ENCODE results near the gene RALGAPA1. TPM values are rescaled to one million over a fixed set of nuclear protein-coding genes. Genes with fewer than 3 reads are reported as not detected.

The RALGAPA1 gene
- total RNA-seq, 1 donor from 2014 or later: 83.5 TPM

DNA sequence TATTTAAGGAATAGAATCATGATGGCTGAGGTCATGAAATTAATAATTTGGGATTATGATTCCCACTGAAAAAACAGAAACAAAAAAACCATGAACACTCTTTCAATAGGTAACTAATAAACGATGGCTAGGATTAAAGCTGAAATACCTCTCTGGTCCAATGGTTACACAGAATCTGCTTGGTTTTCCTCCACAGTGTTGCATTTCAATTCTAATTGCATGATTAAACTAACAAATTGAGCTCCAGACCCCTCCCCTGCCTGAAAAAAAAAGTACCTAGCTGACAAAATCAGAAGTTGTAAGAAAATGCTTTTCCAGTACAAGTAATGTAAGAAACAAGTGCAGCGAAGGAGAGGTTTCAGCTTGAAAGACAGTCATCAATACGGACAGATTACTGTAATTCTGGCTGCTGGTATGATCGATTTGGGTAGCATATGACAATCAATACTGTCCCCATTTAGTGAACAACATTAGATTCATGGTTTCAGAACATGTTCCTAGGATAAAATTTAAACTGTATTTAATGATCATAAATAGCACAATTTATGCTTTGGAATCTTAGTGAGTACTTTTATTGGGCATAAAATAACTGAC, 243.1 kb downstream of the RALGAPA1 start:
- no peaks in the 10 kb centered on the region for H3K9me3 ChIP-seq (ENCODE audit: control insufficient read depth in 3 of 3, low read length in 3 of 3)
- H3K36me3 ChIP-seq (ENCODE audit: control insufficient read depth in 3 of 3, insufficient read depth in 3 of 3, low read length in 3 of 3): peaks cover 0 to 6% (median 0%) of the 10 kb centered on the region in 3 donors
- H3K27me3 ChIP-seq (ENCODE audit: control insufficient read depth in 3 of 3, insufficient read depth in 3 of 3, low read length in 3 of 3): no peaks in the 10 kb centered on the region
- no peaks in the 10 kb centered on the region for H3K4me1 ChIP-seq (ENCODE audit: control insufficient read depth in 3 of 3, insufficient read depth in 3 of 3, low read length in 3 of 3)
- H3K4me3 ChIP-seq (ENCODE audit: low read length in 3 of 3): no peak overlapping the region
- no peak overlapping the region for H3K27ac ChIP-seq (ENCODE audit: low read depth, low read length)
- no peak overlapping the region for H3K9ac ChIP-seq (ENCODE audit: low read depth in 1 of 3, low read length in 3 of 3)

DNA sequence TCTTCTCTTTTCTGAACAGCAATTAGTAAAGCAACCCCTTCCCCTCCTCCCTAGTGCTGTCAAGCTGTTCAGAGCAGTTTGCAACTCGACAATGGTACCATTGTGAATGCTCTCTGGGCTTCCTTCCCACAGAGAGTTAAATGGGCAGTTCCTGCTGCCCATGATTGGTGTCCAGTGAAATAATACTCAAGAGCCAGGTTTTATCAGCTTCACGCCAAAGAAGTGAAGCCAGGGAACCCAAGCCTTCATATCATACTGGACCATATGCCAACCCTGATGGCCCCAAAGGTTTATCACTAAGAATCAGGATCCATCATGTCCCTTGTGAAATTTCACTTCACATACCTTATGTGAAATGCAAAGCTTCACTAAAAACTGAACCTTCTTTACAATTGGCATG, 250.4 kb downstream of the RALGAPA1 start:
- no peak overlapping the region for H3K4me3 ChIP-seq (ENCODE audit: low read length in 3 of 3)
- H3K4me1 ChIP-seq (ENCODE audit: control insufficient read depth in 3 of 3, insufficient read depth in 3 of 3, low read length in 3 of 3): no peaks in the 10 kb centered on the region
- H3K27me3 ChIP-seq (ENCODE audit: control insufficient read depth in 3 of 3, insufficient read depth in 3 of 3, low read length in 3 of 3): no peaks in the 10 kb centered on the region
- no peaks in the 10 kb centered on the region for H3K9me3 ChIP-seq (ENCODE audit: control insufficient read depth in 3 of 3, low read length in 3 of 3)
- H3K9ac ChIP-seq (ENCODE audit: low read depth in 1 of 3, low read length in 3 of 3): no peak overlapping the region
- no peaks in the 10 kb centered on the region for H3K36me3 ChIP-seq (ENCODE audit: control insufficient read depth in 3 of 3, insufficient read depth in 3 of 3, low read length in 3 of 3)
- H3K27ac ChIP-seq (ENCODE audit: low read depth, low read length): no peak overlapping the region

DNA sequence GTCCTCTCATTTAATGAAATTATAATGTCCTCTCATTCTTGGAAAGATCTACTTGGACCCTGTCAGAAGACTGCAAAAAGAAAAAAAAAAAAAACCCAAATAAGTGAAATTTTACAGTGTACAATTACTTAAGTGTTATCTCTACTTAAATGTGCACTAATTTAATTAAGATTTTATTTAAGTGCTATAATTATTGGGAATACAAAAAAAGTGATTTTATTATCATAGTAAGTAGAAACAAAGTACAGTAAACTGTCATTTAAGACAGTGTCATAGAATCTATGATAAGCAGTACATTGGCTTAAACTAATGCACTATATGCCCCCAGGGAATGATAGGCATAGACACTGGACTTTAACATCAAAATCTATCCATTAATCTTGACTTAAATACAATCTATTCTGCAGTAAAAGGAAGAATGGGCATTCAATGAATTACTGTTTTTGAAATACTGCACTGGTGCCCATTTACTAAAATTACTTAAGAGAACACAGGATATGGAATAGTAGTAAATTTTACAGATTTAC, 251.8 kb downstream of the RALGAPA1 start:
- no peaks in the 10 kb centered on the region for H3K27me3 ChIP-seq (ENCODE audit: control insufficient read depth in 3 of 3, insufficient read depth in 3 of 3, low read length in 3 of 3)
- H3K9me3 ChIP-seq (ENCODE audit: control insufficient read depth in 3 of 3, low read length in 3 of 3): no peaks in the 10 kb centered on the region
- H3K4me3 ChIP-seq (ENCODE audit: low read length in 3 of 3): no peak overlapping the region
- H3K9ac ChIP-seq (ENCODE audit: low read depth in 1 of 3, low read length in 3 of 3): no peak overlapping the region
- no peaks in the 10 kb centered on the region for H3K36me3 ChIP-seq (ENCODE audit: control insufficient read depth in 3 of 3, insufficient read depth in 3 of 3, low read length in 3 of 3)
- H3K4me1 ChIP-seq (ENCODE audit: control insufficient read depth in 3 of 3, insufficient read depth in 3 of 3, low read length in 3 of 3): no peaks in the 10 kb centered on the region
- no peak overlapping the region for H3K27ac ChIP-seq (ENCODE audit: low read depth, low read length)

DNA sequence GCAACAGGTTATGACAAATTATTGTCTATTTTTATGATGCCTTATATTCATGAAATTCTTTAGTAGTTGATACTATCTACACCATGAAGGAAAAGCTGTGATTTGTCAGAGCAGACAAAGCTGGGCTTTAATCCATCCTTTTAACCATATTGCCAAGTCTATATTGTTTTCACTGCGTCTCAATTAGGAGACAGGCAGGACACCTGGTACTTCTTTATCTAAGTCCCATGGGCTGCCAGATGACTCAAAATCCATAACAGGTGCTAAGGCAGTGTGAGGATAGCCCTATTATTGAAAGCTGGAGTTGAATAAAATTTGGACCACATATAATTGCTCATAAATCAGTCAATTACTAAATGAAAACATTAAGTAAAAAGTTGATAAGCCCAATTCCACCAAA, 252.5 kb downstream of the RALGAPA1 start:
- Histone ChIP-seq H3K9me3 (ENCODE audit: control insufficient read depth in 3 of 3, low read length in 3 of 3) (no peaks in the 10 kb centered on the region), H3K9ac (ENCODE audit: low read depth in 1 of 3, low read length in 3 of 3) (no peak overlapping the region), H3K36me3 (ENCODE audit: control insufficient read depth in 3 of 3, insufficient read depth in 3 of 3, low read length in 3 of 3) (no peaks in the 10 kb centered on the region), H3K27ac (ENCODE audit: low read depth, low read length) (no peak overlapping the region), H3K4me3 (ENCODE audit: low read length in 3 of 3) (no peak overlapping the region), H3K4me1 (ENCODE audit: control insufficient read depth in 3 of 3, insufficient read depth in 3 of 3, low read length in 3 of 3) (no peaks in the 10 kb centered on the region), H3K27me3 (ENCODE audit: control insufficient read depth in 3 of 3, insufficient read depth in 3 of 3, low read length in 3 of 3) (no peaks in the 10 kb centered on the region)

DNA sequence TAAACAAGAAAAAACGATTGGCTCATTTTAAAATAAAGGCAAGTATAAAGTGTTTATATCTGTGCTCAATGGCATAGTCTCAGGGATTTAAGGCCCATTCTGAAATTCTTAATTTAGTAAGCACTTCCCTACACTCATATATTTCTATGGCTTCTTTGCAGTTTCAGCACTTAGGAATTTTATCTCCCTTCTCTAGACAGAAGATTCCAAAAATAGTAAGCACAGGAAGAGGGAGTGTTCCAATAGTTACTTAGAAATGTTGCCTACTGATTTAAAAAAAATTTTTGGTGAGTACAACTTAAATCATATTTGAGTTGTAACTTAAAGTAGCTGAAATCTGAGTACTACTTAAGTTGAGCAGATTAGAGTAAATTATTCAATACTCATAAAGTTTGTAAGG, 255.3 kb downstream of the RALGAPA1 start:
- H3K4me3 ChIP-seq (ENCODE audit: low read length in 3 of 3): no peak overlapping the region
- no peaks in the 10 kb centered on the region for H3K9me3 ChIP-seq (ENCODE audit: control insufficient read depth in 3 of 3, low read length in 3 of 3)
- H3K36me3 ChIP-seq (ENCODE audit: control insufficient read depth in 3 of 3, insufficient read depth in 3 of 3, low read length in 3 of 3): peaks cover 0 to 3% (median 0%) of the 10 kb centered on the region in 3 donors
- H3K27ac ChIP-seq (ENCODE audit: low read depth, low read length): no peak overlapping the region
- no peaks in the 10 kb centered on the region for H3K27me3 ChIP-seq (ENCODE audit: control insufficient read depth in 3 of 3, insufficient read depth in 3 of 3, low read length in 3 of 3)
- no peak overlapping the region for H3K9ac ChIP-seq (ENCODE audit: low read depth in 1 of 3, low read length in 3 of 3)
- H3K4me1 ChIP-seq (ENCODE audit: control insufficient read depth in 3 of 3, insufficient read depth in 3 of 3, low read length in 3 of 3): no peaks in the 10 kb centered on the region

DNA sequence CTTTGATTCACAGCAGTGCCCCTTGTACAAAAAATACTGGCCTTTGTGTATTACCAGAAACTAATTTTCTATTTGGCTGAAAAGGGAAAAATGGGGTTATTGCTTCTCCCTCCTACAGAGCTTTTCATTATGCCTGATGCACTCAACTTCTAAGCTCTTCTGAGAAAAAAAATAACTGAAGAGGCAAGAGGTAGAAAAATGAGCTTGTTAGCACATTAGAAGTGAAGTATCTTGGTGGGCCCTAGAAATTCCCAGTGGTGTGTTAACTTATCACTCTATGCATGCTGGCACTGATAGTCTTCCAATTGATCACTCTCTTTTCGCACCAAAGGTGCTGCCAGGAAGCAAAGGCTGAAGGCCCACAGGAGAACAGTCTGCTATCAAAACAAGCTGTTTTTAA, 258.0 kb downstream of the RALGAPA1 start:
- Histone ChIP-seq H3K27me3 (ENCODE audit: control insufficient read depth in 3 of 3, insufficient read depth in 3 of 3, low read length in 3 of 3) (no peaks in the 10 kb centered on the region), H3K36me3 (ENCODE audit: control insufficient read depth in 3 of 3, insufficient read depth in 3 of 3, low read length in 3 of 3) (peaks cover 0 to 8% (median 0%) of the 10 kb centered on the region in 3 donors), H3K4me1 (ENCODE audit: control insufficient read depth in 3 of 3, insufficient read depth in 3 of 3, low read length in 3 of 3) (no peaks in the 10 kb centered on the region), H3K4me3 (ENCODE audit: low read length in 3 of 3) (no peak overlapping the region), H3K9ac (ENCODE audit: low read depth in 1 of 3, low read length in 3 of 3) (no peak overlapping the region), H3K9me3 (ENCODE audit: control insufficient read depth in 3 of 3, low read length in 3 of 3) (no peaks in the 10 kb centered on the region), H3K27ac (ENCODE audit: low read depth, low read length) (no peak overlapping the region)

DNA sequence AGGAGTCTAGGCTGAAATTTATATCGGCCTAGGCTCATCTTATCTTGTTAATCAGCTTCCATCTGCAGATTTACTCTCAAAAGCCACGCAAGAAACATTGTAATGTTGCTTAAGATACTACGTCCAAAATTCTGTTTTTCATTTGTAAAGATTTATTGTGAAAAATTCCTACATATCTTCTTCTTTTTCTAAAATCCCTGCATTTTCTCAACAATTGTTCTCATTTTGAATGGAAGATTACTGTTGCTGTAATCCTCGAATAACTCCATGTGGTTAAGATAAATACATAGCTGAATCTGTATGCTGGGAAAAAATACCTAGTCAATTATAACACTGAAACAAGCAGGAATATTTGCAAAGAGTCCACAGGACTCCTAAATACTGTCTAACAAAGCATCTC, 259.5 kb downstream of the RALGAPA1 start:
- no peaks in the 10 kb centered on the region for H3K4me1 ChIP-seq (ENCODE audit: control insufficient read depth in 3 of 3, insufficient read depth in 3 of 3, low read length in 3 of 3)
- H3K27ac ChIP-seq (ENCODE audit: low read depth, low read length): no peak overlapping the region
- H3K4me3 ChIP-seq (ENCODE audit: low read length in 3 of 3): no peak overlapping the region
- H3K36me3 ChIP-seq (ENCODE audit: control insufficient read depth in 3 of 3, insufficient read depth in 3 of 3, low read length in 3 of 3): peaks cover 0 to 8% (median 0%) of the 10 kb centered on the region in 3 donors
- no peaks in the 10 kb centered on the region for H3K9me3 ChIP-seq (ENCODE audit: control insufficient read depth in 3 of 3, low read length in 3 of 3)
- H3K27me3 ChIP-seq (ENCODE audit: control insufficient read depth in 3 of 3, insufficient read depth in 3 of 3, low read length in 3 of 3): no peaks in the 10 kb centered on the region
- H3K9ac ChIP-seq (ENCODE audit: low read depth in 1 of 3, low read length in 3 of 3): no peak overlapping the region

DNA sequence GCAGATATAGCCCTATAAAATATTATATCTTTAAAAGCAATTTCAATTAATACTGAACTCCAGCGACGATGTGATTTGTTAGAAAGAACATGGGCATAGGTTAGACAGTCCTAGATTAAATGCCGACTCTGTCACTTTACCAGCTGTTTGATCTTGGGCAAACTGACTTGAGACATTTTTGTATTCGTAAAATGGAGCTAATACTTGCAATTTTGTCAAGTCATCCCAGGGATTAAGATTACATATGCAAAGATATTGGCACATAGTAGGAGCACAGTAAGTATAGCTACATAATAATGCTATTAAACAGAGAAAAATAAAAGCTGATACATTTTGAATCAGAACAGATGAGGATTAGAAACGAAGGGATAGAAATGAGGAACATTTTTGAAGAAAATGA, 266.1 kb downstream of the RALGAPA1 start:
- no peak overlapping the region for H3K27ac ChIP-seq (ENCODE audit: low read depth, low read length)

DNA sequence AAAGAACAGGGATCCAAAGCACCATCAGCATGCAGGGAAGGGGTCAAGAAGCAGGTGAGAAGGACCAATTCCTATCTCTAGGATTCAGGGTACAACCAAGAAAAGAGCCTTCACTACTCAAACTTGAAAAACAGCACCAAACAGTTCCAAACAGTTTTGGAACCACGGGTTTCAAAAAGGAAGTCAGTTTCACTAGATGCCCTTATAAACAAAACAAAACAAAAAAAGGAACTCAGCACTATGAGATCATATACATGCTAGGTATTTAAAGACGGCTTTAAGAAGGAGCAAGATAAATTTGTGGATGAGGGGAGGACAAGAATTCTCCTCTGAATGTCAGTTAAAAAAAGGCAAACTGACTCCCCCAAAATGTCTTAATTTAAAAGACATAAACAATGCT, 269.1 kb downstream of the RALGAPA1 start:
- no peak overlapping the region for H3K27ac ChIP-seq (ENCODE audit: low read depth, low read length)
- no peak overlapping the region for H3K4me3 ChIP-seq (ENCODE audit: low read length in 3 of 3)
- peaks cover under 1 to 6% (median 2%) of the 10 kb centered on the region in 3 donors for H3K4me1 ChIP-seq (ENCODE audit: control insufficient read depth in 3 of 3, insufficient read depth in 3 of 3, low read length in 3 of 3)
- H3K27me3 ChIP-seq (ENCODE audit: control insufficient read depth in 3 of 3, insufficient read depth in 3 of 3, low read length in 3 of 3): peaks cover 6 to 9% (median 8%) of the 10 kb centered on the region in 3 donors
- H3K9ac ChIP-seq (ENCODE audit: low read depth in 1 of 3, low read length in 3 of 3): no peak overlapping the region
- no peaks in the 10 kb centered on the region for H3K9me3 ChIP-seq (ENCODE audit: control insufficient read depth in 3 of 3, low read length in 3 of 3)
- H3K36me3 ChIP-seq (ENCODE audit: control insufficient read depth in 3 of 3, insufficient read depth in 3 of 3, low read length in 3 of 3): peaks cover 2 to 5% (median 3%) of the 10 kb centered on the region in 3 donors

More for the DNA sequence above, 266.1 kb downstream of the RALGAPA1 start:
- Histone ChIP-seq H3K4me3 (ENCODE audit: low read length in 3 of 3) (no peak overlapping the region), H3K9me3 (ENCODE audit: control insufficient read depth in 3 of 3, low read length in 3 of 3) (no peaks in the 10 kb centered on the region), H3K4me1 (ENCODE audit: control insufficient read depth in 3 of 3, insufficient read depth in 3 of 3, low read length in 3 of 3) (no peaks in the 10 kb centered on the region), H3K27me3 (ENCODE audit: control insufficient read depth in 3 of 3, insufficient read depth in 3 of 3, low read length in 3 of 3) (no peaks in the 10 kb centered on the region), H3K36me3 (ENCODE audit: control insufficient read depth in 3 of 3, insufficient read depth in 3 of 3, low read length in 3 of 3) (peaks cover 2 to 6% (median 3%) of the 10 kb centered on the region in 3 donors), H3K9ac (ENCODE audit: low read depth in 1 of 3, low read length in 3 of 3) (no peak overlapping the region)

DNA sequence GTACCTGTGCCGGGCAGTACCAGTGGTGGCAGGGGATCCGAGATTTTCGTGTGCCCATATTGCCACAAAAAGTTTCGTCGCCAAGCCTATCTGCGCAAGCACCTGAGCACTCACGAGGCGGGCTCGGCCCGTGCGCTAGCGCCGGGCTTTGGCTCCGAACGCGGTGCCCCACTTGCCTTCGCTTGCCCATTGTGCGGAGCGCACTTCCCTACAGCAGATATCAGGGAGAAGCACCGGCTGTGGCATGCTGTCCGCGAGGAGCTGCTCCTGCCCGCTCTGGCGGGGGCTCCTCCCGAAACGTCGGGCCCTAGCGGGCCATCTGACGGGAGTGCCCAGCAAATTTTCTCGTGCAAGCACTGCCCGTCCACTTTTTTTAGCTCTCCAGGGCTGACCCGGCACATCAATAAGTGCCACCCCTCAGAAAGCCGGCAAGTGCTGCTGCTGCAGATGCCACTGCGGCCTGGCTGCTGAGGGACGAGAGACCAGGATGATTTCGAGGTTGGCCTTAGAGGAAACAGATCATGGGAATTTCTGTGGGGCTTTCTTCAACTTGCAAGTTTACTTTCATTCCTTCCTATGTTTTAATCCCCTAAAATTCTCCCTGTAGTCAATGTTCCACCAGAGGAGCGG, 273.5 kb downstream of the RALGAPA1 start:
- peaks cover 0 to 4% (median 0%) of the 10 kb centered on the region in 3 donors for H3K36me3 ChIP-seq (ENCODE audit: control insufficient read depth in 3 of 3, insufficient read depth in 3 of 3, low read length in 3 of 3)
- H3K4me3 ChIP-seq (ENCODE audit: low read length in 3 of 3): peak overlapping the region in 1 of 3 donors; percentile 46
- H3K4me1 ChIP-seq (ENCODE audit: control insufficient read depth in 3 of 3, insufficient read depth in 3 of 3, low read length in 3 of 3): peaks cover 6 to 23% (median 17%) of the 10 kb centered on the region in 3 donors
- peaks cover 34 to 42% (median 36%) of the 10 kb centered on the region in 3 donors for H3K27me3 ChIP-seq (ENCODE audit: control insufficient read depth in 3 of 3, insufficient read depth in 3 of 3, low read length in 3 of 3)
- H3K27ac ChIP-seq (ENCODE audit: low read depth, low read length): no peak overlapping the region
- H3K9me3 ChIP-seq (ENCODE audit: control insufficient read depth in 3 of 3, low read length in 3 of 3): no peaks in the 10 kb centered on the region
- no peak overlapping the region for H3K9ac ChIP-seq (ENCODE audit: low read depth in 1 of 3, low read length in 3 of 3)

Measured in skeletal muscle tissue (tissue), 4 donors.